Mesodermal cell (in vitro differentiated cells): ENCODE data around the gene PODN.

Experiments
- H3K27ac ChIP-seq: 2 replicates; pipeline ENCODE4 v1.7.0; 2013; ENCODE audit warnings: mild to moderate bottlenecking, low read depth, low read length, moderate library complexity; ENCODE audit not compliant: severe bottlenecking
- H3K36me3 ChIP-seq: 2 replicates; pipeline ENCODE4 v1.7.1; 2013; ENCODE audit warnings: mild to moderate bottlenecking, low read length, moderate library complexity; ENCODE audit not compliant: control insufficient read depth, insufficient read depth
- H3K4me1 ChIP-seq: one replicate; pipeline ENCODE4 v1.7.1; 2013; ENCODE audit warnings: mild to moderate bottlenecking, low read length; ENCODE audit not compliant: insufficient read depth, control insufficient read depth, poor library complexity, severe bottlenecking
- H3K4me3 ChIP-seq: 2 replicates; pipeline ENCODE4 v1.7.0; 2013; ENCODE audit warnings: low read length, control low read depth, mild to moderate bottlenecking; ENCODE audit not compliant: insufficient read depth, poor library complexity, severe bottlenecking; ENCODE audit errors: extremely low read depth
- H3K9me3 ChIP-seq: 2 replicates; pipeline ENCODE4 v1.7.1; 2013; ENCODE audit warnings: mild to moderate bottlenecking, low read length, moderate library complexity; ENCODE audit not compliant: control insufficient read depth
- WGBS, 2 experiments: methylation state at CpG; one replicate each; pipeline ENCODE4 v1.1.5; 2013; ENCODE audit warnings: missing lambda C conversion rate in 2 of 2; ENCODE audit not compliant: insufficient coverage in 2 of 2; 5-methylcytosine and 5-hydroxymethylcytosine counted together

Gene PODN

DNA sequence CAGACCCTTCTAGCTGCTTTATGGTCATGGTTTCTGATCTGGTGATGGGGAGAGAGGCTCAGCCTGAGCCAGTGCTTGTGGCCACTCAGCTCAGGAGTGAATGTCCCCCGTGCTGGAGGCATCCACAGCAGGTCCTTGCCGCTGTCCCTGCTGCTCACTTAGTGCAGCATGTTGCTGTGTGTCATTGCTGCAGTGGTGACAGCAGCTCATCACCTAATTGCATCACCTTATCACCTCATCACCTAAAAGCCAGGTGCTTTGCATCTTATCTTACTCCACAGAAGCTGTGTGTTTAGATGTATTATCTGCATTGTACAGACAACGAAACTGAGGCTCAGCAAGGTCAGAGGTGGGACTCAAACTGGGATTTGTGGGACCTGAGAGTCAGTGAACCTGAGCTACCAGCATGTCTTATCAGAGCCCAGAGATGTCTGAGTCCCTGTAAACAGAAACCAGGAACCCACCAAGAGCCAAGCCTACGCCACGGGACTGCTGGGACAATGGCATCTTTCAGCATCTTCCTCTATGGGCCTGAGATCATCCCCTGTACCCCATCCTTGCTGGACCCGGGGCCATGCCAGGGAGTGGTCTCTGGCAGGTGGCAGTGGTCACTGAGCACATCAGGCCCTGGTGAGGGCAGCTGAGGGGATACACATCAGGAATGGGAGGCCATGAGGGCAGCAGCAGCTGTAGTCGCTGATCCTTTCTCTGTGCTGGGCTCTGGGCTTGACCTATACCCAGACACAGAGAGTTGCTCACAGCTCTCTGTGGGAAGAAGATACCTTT lies 6.5 kb downstream of the PODN start:
- H3K9me3 ChIP-seq: no peaks in the 10 kb centered on the region
- no peaks in the 10 kb centered on the region for H3K36me3 ChIP-seq
- H3K4me1 ChIP-seq: no peaks in the 10 kb centered on the region
- WGBS, 2 experiments: 91 to 93% methylated on average over 6 of the region's 7 CpGs
- no peak overlapping the region for H3K27ac ChIP-seq
- no peak overlapping the region for H3K4me3 ChIP-seq

DNA sequence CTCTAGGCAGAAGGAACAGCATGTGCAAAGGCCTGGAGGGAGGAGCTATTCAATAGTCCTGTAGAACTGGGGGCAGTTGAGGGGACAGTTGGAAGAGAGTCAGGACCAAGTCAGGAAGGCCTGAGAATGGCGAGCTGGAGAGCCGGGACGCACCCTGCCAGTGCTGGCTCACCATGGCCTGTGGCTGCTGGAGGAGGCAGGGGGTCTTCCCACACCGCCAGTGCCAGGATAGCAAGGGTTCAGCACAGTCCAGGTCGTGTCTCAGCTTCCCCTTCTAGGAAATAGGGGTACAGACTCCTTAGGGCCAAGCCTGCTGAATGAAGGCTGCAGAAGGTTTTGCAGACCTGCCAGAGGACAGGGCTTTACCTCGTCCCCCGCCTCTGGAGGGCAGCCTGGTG lies 7.3 kb downstream of the PODN start:
- H3K4me1 ChIP-seq: no peaks in the 10 kb centered on the region
- no peaks in the 10 kb centered on the region for H3K9me3 ChIP-seq
- no peak overlapping the region for H3K4me3 ChIP-seq
- no peak overlapping the region for H3K27ac ChIP-seq
- no peaks in the 10 kb centered on the region for H3K36me3 ChIP-seq
- 81 to 87% methylated on average over 7 of the region's 7 CpGs for WGBS, 2 experiments

DNA sequence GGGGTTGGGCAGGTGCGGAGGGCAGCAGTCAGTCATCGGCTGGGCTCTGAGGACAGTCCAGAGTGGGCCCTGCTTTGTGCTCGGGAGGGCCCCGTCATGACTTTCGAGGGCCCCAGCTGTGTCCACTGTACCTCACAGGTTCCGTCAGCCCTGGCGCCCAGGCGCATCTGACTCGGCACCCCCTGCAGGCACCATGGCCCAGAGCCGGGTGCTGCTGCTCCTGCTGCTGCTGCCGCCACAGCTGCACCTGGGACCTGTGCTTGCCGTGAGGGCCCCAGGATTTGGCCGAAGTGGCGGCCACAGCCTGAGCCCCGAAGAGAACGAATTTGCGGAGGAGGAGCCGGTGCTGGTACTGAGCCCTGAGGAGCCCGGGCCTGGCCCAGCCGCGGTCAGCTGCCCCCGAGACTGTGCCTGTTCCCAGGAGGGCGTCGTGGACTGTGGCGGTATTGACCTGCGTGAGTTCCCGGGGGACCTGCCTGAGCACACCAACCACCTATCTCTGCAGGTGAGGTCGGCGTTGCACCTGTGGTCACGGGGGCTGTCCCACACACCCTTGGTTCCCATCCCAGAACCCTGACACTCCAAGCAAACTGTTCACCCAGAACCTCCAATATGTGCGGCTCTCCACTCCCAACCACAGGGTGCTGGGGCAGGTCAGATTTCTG lies 7.8 kb downstream of the PODN start:
- WGBS, 2 experiments: 91% methylated on average over 28 of the region's 31 CpGs
- Histone ChIP-seq H3K9me3 (no peaks in the 10 kb centered on the region), H3K4me1 (no peaks in the 10 kb centered on the region), H3K36me3 (no peaks in the 10 kb centered on the region), H3K4me3 (no peak overlapping the region), H3K27ac (no peak overlapping the region)

DNA sequence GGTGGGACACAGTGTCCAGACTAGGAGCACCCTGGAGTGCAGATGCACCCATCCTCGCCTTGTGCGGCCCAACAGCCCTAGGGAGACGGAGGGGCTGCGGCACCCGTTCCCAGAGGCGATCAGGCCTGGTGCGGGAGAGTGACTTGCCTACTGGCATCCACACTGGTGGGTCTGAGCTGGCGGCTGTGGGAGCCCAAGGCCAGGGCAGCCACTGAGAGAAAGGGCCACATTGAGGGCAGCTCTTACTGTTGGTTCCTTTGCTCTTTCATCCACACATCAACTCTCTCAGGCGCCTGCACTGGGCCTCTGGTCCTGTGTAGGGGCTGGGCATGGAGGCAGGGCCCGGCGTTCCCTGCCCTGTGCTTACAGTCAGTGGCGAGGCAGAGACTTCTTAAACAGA lies 8.6 kb downstream of the PODN start:
- H3K9me3 ChIP-seq: no peaks in the 10 kb centered on the region
- 92 to 95% methylated on average over 8 to 9 of the region's 12 CpGs for whole genome bisulfite sequencing, 2 experiments
- H3K4me1 ChIP-seq: no peaks in the 10 kb centered on the region
- H3K4me3 ChIP-seq: no peak overlapping the region
- no peaks in the 10 kb centered on the region for H3K36me3 ChIP-seq
- H3K27ac ChIP-seq: no peak overlapping the region

- no peaks in the 10 kb centered on the region for H3K36me3 ChIP-seq
- WGBS, 2 experiments: 87 to 89% methylated on average over 14 of the region's 17 CpGs
- H3K27ac ChIP-seq: no peak overlapping the region
- no peaks in the 10 kb centered on the region for H3K9me3 ChIP-seq
- no peaks in the 10 kb centered on the region for H3K4me1 ChIP-seq
- no peak overlapping the region for H3K4me3 ChIP-seq
Observed at GRCh38 chr1:53071167-53071865, 9.3 kb downstream of the PODN start.

- Histone ChIP-seq H3K4me1 (no peaks in the 10 kb centered on the region), H3K9me3 (no peaks in the 10 kb centered on the region), H3K36me3 (no peaks in the 10 kb centered on the region), H3K4me3 (no peak overlapping the region), H3K27ac (no peak overlapping the region)
- WGBS, 2 experiments: no CpG with 5 or more reads among the region's 1 CpG
Observed at GRCh38 chr1:53071915-53072314, 9.9 kb downstream of the PODN start.

GRCh38 chr1:53073287-53073686 lies 11.3 kb downstream of the PODN start:
- no peaks in the 10 kb centered on the region for H3K9me3 ChIP-seq
- WGBS, 2 experiments: 92 to 100% methylated on average over 5 to 6 of the region's 7 CpGs
- no peaks in the 10 kb centered on the region for H3K4me1 ChIP-seq
- H3K4me3 ChIP-seq: no peak overlapping the region
- no peak overlapping the region for H3K27ac ChIP-seq
- H3K36me3 ChIP-seq: no peaks in the 10 kb centered on the region

DNA sequence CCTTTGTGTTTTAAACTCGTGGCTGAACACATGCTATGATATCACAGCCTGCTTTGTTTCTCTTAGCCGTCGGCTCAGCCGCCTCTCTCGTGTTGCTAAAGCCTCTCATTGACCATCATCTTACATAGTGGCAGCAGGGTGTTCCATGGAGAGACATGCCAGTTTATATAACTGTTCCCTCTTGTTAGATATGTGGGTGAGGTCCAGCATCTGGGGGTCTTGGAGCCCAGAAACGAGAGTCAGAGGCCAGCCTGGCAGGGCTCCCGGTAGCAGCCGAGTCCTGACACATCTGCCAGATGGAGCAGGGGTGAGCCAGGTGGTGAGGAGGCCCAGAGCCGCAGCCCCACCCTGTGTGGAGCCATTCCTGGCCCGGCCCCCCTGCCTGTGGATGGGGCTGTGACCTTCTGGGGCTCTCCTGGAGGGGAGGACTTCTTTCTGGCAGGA lies 11.9 kb downstream of the PODN start:
- Histone ChIP-seq H3K27ac (no peak overlapping the region), H3K9me3 (no peaks in the 10 kb centered on the region), H3K4me3 (no peak overlapping the region), H3K36me3 (no peaks in the 10 kb centered on the region), H3K4me1 (no peaks in the 10 kb centered on the region)
- 85 to 91% methylated on average over 7 to 9 of the region's 10 CpGs for WGBS, 2 experiments

DNA sequence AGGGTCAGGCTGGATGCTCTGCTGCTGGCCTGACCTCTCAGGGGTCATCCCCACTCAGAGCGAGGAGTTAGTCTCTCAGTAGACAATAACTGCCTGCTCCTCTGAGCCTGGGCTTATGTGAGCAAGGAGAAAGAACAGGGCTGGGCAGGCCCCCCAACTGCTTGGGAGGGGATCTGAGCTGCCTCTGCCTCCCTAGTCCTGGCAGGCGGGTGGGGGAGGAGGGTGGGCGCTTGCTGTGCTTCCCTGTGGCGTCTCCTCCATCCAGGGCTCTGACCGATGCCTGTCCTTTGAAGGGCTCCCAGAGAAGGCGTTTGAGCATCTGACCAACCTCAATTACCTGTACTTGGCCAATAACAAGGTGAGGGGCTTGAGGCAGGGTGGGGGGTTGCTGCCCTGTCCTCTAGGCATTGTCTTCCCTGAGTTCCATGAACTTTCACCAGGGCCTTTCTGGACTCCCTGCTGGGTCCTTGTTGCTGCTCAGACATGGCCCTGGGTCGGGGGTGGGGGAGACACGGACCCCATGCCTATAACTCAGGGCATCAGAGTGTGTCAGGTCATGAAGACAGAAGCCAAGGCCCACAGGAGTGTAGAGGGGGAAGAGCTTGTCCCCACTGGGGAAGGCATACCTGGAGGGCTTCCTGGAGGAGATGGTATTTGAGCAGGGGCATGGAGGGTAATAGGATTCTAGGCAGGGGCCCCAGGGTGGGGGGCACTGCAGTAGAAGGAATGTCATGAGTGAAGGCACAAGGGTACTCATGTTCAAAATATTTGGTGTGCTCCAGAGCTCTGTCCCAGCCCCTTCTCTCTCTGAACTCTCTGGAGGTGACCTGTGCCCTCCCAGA lies 12.5 kb downstream of the PODN start:
- WGBS, 2 experiments: 88 to 91% methylated on average over 3 to 8 of the region's 8 CpGs
- Histone ChIP-seq H3K4me1 (no peaks in the 10 kb centered on the region), H3K9me3 (no peaks in the 10 kb centered on the region), H3K4me3 (no peak overlapping the region), H3K36me3 (no peaks in the 10 kb centered on the region), H3K27ac (no peak overlapping the region)

GRCh38 chr1:53075206-53075605 lies 13.2 kb downstream of the PODN start:
- H3K9me3 ChIP-seq: no peaks in the 10 kb centered on the region
- H3K27ac ChIP-seq: no peak overlapping the region
- 83 to 95% methylated on average over 3 to 4 of the region's 4 CpGs for WGBS, 2 experiments
- no peak overlapping the region for H3K4me3 ChIP-seq
- H3K36me3 ChIP-seq: no peaks in the 10 kb centered on the region
- no peaks in the 10 kb centered on the region for H3K4me1 ChIP-seq
